ENCODE measurements around the gene ECSIT.
"Not testable (repeated sequence)": the region's sequence is repeated elsewhere in the genome, so short reads cannot be mapped to it uniquely, and the experiment has no call there.

Gene ECSIT

GRCh38 chr19:11528551-11529341 lies at the start of gene ECSIT:
ECSIT (minus strand) TSS chr19:11529134; CDS start chr19:11519170, 9,964 bp downstream.
- peak; percentile 90 for DNase-seq

- DNase-seq, result no peak
Measured at GRCh38 chr19:11577451-11578257, 48.7 kb upstream of the ECSIT start, which contains the start of gene ACP5. ACP5 (minus strand) TSS chr19:11577645; CDS start chr19:11577317, 328 bp downstream.

- no peak for DNase-seq
Measured at GRCh38 chr19:11576227-11576626, 47.3 kb upstream of the ECSIT start.

DNA sequence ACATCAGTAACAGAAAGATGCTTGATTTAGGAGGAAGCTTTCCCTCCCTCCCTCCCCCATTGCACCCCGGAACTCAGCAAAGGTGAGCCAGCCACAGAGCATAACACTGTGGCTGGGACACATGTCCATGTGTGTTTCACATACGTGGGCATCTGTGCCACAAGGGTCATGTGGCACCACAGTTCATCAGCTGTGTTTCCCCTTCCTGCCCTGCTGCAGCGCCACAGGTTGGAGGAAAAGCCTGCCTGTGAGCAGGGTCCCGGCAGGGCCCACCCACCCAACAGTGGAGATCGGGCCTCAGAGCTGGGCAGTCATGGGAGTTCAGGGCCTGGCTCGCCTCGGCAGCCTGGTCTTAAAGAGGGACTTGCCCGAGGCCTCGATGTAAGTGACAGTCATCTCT lies 45.8 kb upstream of the ECSIT start:
- no peak for DNase-seq

GRCh38 chr19:11573763-11574162 lies 44.8 kb upstream of the ECSIT start:
- DNase-seq, result not testable (repeated sequence)

DNA sequence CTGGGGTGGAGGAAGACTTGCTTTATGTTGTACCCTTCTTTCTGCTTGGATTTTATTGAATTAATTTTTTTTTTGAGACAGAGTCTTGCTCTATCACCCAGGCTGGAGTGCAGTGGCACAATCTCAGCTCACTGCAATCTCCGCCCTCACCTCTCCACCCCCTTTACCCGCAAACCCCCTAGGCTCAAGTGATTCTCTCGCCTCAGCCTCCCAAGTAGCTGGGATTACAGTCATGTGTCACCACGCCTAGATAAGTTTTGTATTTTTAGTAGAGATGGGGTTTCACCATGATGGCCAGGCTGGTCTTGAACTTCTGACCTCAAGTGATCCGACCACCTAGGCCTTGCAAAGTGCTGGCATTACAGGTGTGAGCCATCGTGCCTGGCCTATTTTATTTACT lies 44.4 kb upstream of the ECSIT start:
- not testable (repeated sequence) for DNase-seq

DNA sequence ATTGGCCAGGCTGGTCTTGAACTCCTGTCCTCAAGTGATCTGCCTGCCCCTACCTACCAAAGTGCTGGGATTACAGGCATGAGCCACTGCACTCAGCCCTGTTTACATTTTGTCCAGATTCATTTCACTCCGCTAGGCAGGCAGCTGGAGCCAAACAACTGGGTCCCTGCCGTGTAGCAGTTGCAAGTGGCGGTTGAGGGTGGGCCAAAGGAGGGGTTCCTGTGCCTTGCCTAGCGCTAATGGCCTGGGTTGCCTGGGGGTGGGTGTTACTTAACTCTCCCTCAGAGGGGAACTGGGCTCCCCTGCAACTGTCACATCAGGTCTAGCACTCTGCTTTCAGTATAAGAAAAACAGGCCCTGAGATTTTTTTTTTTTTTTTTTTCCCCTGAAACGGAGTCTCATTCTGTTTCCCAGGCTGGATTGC lies 41.1 kb upstream of the ECSIT start:
- no peak for DNase-seq

DNA sequence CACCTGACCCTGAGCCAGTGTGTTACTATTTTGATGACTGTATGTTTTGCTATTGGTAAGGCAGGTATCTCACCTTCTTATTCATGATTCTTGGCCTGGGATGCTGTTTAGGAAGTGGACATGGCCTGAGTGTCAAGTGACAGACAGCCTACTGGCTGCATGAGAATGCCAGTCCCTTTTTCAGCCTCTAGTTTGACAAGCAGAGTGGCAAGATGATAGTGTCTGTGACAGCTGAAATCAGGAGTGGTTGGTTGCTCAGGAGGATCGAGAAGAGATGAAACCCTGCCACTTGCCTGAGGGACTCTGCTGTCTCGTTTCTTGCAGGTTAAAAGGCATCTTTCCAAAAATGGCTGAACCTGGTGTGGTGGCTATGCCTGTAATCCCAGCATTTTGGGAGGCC lies 37.2 kb upstream of the ECSIT start:
- DNase-seq, result no peak

GRCh38 chr19:11565649-11565980 lies 36.7 kb upstream of the ECSIT start:
- DNase-seq, result not testable (repeated sequence)

GRCh38 chr19:11564082-11564807 lies 35.3 kb upstream of the ECSIT start:
- not testable (repeated sequence) for DNase-seq

DNA sequence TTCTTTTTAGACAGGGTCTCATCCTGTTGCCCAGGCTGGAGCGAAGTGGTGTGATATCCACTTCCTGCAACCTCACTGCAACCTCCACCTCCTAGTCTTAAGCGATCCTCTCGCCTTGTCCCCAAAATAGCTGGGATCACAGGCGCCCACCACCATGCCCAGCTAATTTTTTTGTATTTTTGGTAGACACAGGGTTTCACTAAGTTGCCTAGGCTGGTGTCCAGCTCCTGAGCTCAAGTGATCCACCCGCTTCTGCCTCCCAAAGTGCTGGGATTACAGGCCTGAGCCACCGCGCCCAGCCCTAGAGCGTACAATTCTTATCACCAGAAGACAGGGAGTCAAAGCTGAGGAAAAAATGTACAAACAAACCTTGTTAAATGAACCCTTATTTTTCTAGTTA lies 34.6 kb upstream of the ECSIT start:
- no peak for DNase-seq

DNA sequence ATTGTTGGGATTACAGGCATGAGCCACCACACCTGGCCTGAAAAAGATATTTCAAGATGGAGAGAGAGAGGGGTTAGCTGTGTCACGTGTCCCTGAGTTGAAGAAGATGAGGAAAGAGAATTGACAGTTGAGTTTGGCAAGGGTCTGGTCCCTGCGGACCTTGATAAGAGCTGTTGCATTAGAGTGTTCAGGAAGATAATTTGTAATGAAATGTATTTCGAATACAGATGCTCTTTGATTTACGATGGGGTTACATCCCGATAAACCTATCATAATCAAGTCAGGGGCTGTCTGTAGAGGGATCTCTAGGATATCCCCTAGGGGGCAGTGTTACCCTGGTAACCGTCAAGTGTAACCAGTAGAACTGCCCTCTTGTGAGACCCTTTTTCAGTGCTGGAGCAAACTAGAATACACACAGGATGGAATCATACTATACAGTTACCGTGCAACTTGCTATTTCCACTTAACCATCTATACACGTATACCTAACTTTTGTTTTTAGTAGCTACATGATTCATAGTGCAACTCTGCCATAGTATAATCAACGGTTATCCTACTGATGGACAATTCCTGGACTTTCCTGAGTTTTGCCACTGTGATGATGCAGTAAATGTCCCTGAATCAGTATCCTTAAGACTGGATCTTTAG lies 31.6 kb upstream of the ECSIT start:
- peak; percentile 46 for DNase-seq

- peak; percentile 96 for DNase-seq
Measured at GRCh38 chr19:11558881-11559828, 30.2 kb upstream of the ECSIT start, which contains the start of gene ELOF1. ELOF1 (minus strand) TSS chr19:11559230; CDS start chr19:11554347, 4,883 bp downstream.

GRCh38 chr19:11556634-11557420 lies 27.9 kb upstream of the ECSIT start:
- DNase-seq, result no peak

DNA sequence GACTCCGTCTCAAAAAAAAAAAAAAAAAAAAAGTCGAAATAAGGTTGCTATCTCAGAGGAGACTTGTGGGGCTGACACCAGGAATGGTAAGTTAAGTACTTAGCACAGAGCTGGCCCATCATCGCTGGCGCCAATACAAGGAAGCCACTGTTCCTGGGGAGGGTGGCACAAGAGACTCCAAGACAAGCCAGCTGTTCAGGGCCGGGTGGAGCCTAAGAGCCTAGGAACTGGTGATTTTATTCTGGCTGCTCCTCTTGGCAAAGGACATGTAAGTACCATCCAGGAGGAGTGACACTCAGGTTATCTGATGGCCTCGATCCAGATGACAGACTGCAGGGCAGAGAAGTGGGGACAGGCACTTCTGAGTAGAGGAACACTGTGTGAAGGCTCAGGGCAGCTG lies 26.3 kb upstream of the ECSIT start:
- no peak for DNase-seq

GRCh38 chr19:11554160-11554559 lies 25.2 kb upstream of the ECSIT start:
- DNase-seq, result no peak

- DNase-seq, result no peak
Measured at GRCh38 chr19:11552666-11553372, 23.9 kb upstream of the ECSIT start.

DNA sequence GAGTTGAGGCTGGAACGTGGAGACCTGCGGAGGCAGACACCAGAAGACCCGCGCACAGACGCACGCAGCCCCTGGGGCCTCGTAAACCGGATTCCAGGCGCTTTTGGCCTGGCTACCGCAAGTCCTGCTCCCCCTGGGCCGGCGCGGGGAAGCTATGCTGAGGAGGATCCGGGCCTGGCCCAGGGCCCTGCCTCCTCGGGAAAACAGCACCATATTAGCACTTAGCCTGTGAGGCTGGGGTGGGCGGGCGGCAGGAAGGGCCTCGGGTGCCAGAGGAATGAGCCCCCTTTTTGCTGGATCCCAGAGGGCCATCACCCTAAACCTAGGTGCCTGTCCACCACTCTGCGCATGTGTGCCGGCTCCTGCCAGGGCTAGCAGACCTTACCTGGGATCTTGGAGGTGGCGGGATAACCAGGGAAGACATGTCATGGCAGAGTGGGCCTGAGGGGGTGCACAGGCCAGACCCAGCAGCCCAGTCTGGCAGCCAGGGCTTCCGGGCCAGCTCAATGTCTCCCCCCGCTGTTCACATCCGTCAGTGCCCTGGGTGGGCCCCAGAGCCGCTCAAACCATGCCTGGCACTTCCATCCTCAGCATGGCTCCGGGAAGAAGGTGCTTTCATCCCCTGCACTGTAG lies 22.8 kb upstream of the ECSIT start:
- DNase-seq, result no peak

DNA sequence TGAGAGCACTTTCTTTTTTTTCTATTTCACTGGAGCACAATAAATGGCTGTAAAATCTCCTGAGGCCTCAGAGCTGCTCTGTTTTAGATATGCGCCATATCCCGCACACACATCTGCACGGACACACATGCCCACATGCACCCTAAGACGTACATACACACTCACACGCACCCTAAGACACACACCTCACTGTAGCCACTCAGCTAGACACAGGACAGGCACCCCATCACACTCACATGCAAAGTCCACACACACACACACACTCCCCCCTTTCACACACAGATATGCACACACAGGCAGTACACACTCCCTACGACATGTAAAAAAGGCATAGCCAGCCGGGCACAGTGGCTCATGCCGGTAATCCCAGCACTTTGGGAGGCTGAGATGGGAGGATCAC lies 21.3 kb upstream of the ECSIT start:
- DNase-seq, result no peak

Data from activated CD4-positive, alpha-beta T cell treated with anti-CD3 and anti-CD28 coated beads, Interleukin-2, amount 50 U/mL, for 1 hour (primary cell).